DMS53 treated with DMSO at 0.1 percent for 48 hours (cell line): Measurements from ENCODE around the gene TMEM143.
"Not testable (repeated sequence)": the region's sequence is repeated elsewhere in the genome, so short reads cannot be mapped to it uniquely, and the experiment has no call there.

Experiments
- DNase-seq: peaks from one replicate; lab custom pipeline; 2025; ENCODE audit not compliant: unreplicated experiment; lab: John Stamatoyannopoulos, UW

TMEM143 gene

GRCh38 chr19:48391100-48392005 is 27.6 kb upstream of the TMEM143 start, which contains the start of gene KDELR1:
KDELR1 (minus strand) TSS chr19:48391551; CDS start chr19:48391358, 193 bp downstream.
- peak; percentile 31 for DNase-seq

- peak; percentile 40 for DNase-seq
These were observed 26.7 kb upstream of the TMEM143 start for GRCh38 chr19:48390188-48391099.

- no peak for DNase-seq
These were observed 23.2 kb upstream of the TMEM143 start for GRCh38 chr19:48386981-48387380.

GRCh38 chr19:48385461-48386087 is 21.8 kb upstream of the TMEM143 start:
- DNase-seq = no peak

- no peak for DNase-seq
These were observed 18.5 kb upstream of the TMEM143 start for GRCh38 chr19:48382286-48382685.

GRCh38 chr19:48381178-48381950 is 17.6 kb upstream of the TMEM143 start:
- no peak for DNase-seq

GRCh38 chr19:48379058-48379457 is 15.3 kb upstream of the TMEM143 start:
- no peak for DNase-seq

GRCh38 chr19:48378194-48378570 is 14.4 kb upstream of the TMEM143 start:
- DNase-seq = no peak

GRCh38 chr19:48373567-48373966 is 9.8 kb upstream of the TMEM143 start:
- DNase-seq = no peak

GRCh38 chr19:48372904-48373303 is 9.2 kb upstream of the TMEM143 start:
- DNase-seq = no peak

- DNase-seq = not testable (repeated sequence)
These were observed 8.0 kb upstream of the TMEM143 start for GRCh38 chr19:48371771-48372170.

- no peak for DNase-seq
These were observed 7.6 kb upstream of the TMEM143 start for GRCh38 chr19:48371367-48371766.

- no peak for DNase-seq
These were observed 7.2 kb upstream of the TMEM143 start for GRCh38 chr19:48370955-48371354.

GRCh38 chr19:48368936-48369335 is 5.2 kb upstream of the TMEM143 start:
- no peak for DNase-seq

- DNase-seq = no peak
These were observed 4.1 kb upstream of the TMEM143 start for GRCh38 chr19:48367855-48368254.

GRCh38 chr19:48365602-48366001 is 1.9 kb upstream of the TMEM143 start:
- no peak for DNase-seq

- no peak for DNase-seq
These were observed 1.0 kb upstream of the TMEM143 start for GRCh38 chr19:48364598-48365348.

GRCh38 chr19:48363500-48363809 is 285 bp downstream of the TMEM143 start:
- DNase-seq = no peak

- peak; percentile 97 for DNase-seq
These were observed 832 bp downstream of the TMEM143 start for GRCh38 chr19:48362716-48363499.
